Vagina (tissue), 2 donors: Measurements from ENCODE around the gene DBT.

Source experiments
- POLR2A ChIP-seq, 2 donors: fragments of 450-650 bp; IDR thresholded peaks; one replicate each; pipeline ENCODE4 v1.6.1; 2017; ENCODE audit warnings: antibody characterized with exemption in 2 of 2, mild to moderate bottlenecking in 2 of 2, moderate library complexity in 2 of 2
- POLR2AphosphoS5 ChIP-seq, 2 donors: sonication (generic); formaldehyde crosslinking; IDR thresholded peaks; one replicate each; pipeline ENCODE4 v1.9.0; 2017; ENCODE audit warnings: antibody characterized with exemption in 2 of 2, mild to moderate bottlenecking in 2 of 2, low read depth in 1 of 2; ENCODE audit not compliant: insufficient read depth in 1 of 2
- TF ChIP-seq, protein P1 (sequence below), 3 experiments: fragments of 450-650 bp in 2 of 3; fragments of 200-600 bp in 1 of 3; sonication (generic) in 1 of 3; IDR thresholded peaks; one replicate each; pipeline ENCODE4 v1.5.1; 2017 to 2019; ENCODE audit warnings: antibody characterized with exemption in 3 of 3, mild to moderate bottlenecking in 2 of 3, moderate library complexity in 2 of 3

DNA sequence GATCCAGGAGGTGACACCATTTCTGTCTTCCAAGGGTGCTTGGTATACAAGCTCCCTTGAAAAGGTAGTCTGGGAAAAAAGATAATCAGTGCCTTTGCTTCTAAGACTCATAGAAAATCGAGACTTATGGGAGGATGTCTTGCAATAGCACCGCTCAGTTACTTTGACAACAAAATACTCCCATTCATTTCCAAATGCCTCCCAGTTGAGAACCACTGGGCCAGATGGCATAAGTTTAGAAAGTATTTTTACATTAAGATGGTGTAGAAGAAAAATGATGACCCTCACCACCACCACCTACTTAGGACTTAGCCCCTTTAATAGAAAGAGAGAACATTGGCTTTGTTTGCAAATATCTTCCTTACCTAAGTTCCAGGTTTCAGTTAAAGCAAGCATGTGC lies 112.0 kb downstream of the DBT start:
- TF ChIP-seq, protein P1, sequence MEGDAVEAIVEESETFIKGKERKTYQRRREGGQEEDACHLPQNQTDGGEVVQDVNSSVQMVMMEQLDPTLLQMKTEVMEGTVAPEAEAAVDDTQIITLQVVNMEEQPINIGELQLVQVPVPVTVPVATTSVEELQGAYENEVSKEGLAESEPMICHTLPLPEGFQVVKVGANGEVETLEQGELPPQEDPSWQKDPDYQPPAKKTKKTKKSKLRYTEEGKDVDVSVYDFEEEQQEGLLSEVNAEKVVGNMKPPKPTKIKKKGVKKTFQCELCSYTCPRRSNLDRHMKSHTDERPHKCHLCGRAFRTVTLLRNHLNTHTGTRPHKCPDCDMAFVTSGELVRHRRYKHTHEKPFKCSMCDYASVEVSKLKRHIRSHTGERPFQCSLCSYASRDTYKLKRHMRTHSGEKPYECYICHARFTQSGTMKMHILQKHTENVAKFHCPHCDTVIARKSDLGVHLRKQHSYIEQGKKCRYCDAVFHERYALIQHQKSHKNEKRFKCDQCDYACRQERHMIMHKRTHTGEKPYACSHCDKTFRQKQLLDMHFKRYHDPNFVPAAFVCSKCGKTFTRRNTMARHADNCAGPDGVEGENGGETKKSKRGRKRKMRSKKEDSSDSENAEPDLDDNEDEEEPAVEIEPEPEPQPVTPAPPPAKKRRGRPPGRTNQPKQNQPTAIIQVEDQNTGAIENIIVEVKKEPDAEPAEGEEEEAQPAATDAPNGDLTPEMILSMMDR (IDR thresholded peaks at IDR 0.05), result no peak
- TF ChIP-seq POLR2A (IDR thresholded peaks at IDR 0.05) (no peak), POLR2AphosphoS5 (IDR thresholded peaks at IDR 0.05; ENCODE audit: insufficient read depth in 1 of 2, low read depth in 1 of 2) (no peak)
